Hepatic stellate cell (primary cell): ENCODE data around the gene SORL1.
"Not testable (repeated sequence)": the region's sequence is repeated elsewhere in the genome, so short reads cannot be mapped to it uniquely, and the experiment has no call there.

ENCODE experiments used
- DNase-seq: peaks from one replicate; pipeline ENCODE4 v3.0.0; 2011; ENCODE audit warnings: low spot score

SORL1 gene

GRCh38 chr11:121474680-121475079 is 22.6 kb downstream of the SORL1 start:
- no peak for DNase-seq

- no peak for DNase-seq
Observed at GRCh38 chr11:121476379-121477032, 24.4 kb downstream of the SORL1 start.

- no peak for DNase-seq
Observed at GRCh38 chr11:121478226-121478894, 26.2 kb downstream of the SORL1 start.

- DNase-seq = no peak
Observed at GRCh38 chr11:121478895-121479697, 27.0 kb downstream of the SORL1 start.

GRCh38 chr11:121479698-121480238 is 27.7 kb downstream of the SORL1 start:
- no peak for DNase-seq

- DNase-seq = not testable (repeated sequence)
Observed at GRCh38 chr11:121481484-121482230, 29.5 kb downstream of the SORL1 start.

- no peak for DNase-seq
Observed at GRCh38 chr11:121482231-121483129, 30.4 kb downstream of the SORL1 start.

GRCh38 chr11:121483805-121484480 is 31.8 kb downstream of the SORL1 start:
- no peak for DNase-seq

GRCh38 chr11:121485216-121485615 is 33.1 kb downstream of the SORL1 start:
- no peak for DNase-seq

- no peak for DNase-seq
Observed at GRCh38 chr11:121486054-121486453, 33.9 kb downstream of the SORL1 start.

- no peak for DNase-seq
Observed at GRCh38 chr11:121487191-121487590, 35.1 kb downstream of the SORL1 start.

GRCh38 chr11:121488170-121488569 is 36.1 kb downstream of the SORL1 start:
- no peak for DNase-seq

GRCh38 chr11:121488641-121489040 is 36.5 kb downstream of the SORL1 start:
- DNase-seq = no peak

- no peak for DNase-seq
Observed at GRCh38 chr11:121489823-121490222, 37.7 kb downstream of the SORL1 start.

- DNase-seq = no peak
Observed at GRCh38 chr11:121494355-121495099, 42.4 kb downstream of the SORL1 start.

- DNase-seq = no peak
Observed at GRCh38 chr11:121497176-121497998, 45.3 kb downstream of the SORL1 start.

- DNase-seq = no peak
Observed at GRCh38 chr11:121499405-121499804, 47.3 kb downstream of the SORL1 start.

GRCh38 chr11:121500275-121500674 is 48.2 kb downstream of the SORL1 start:
- no peak for DNase-seq

- DNase-seq = no peak
Observed at GRCh38 chr11:121500717-121501116, 48.6 kb downstream of the SORL1 start.
